ENCODE data around the gene RNF180.

DNA sequence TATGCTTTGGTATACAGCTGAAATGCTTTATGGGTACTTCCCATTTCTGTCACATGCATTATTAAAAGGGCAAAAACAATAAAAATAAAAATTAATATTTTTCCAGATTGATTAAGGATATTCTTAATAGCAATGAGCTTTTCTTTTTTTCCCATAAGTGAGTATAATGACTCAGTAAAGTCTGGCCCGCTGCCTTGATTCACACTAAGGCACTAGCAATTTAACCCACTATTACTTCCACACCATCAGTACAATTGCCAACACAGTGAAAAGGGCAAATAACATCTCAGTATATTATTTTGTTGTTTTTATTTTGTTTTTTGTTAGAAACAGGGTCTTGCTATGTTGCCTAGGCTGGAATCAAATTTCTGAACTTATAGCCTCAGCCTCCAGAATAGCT, 150.1 kb downstream of the RNF180 start:
- TF ChIP-seq, protein P1, sequence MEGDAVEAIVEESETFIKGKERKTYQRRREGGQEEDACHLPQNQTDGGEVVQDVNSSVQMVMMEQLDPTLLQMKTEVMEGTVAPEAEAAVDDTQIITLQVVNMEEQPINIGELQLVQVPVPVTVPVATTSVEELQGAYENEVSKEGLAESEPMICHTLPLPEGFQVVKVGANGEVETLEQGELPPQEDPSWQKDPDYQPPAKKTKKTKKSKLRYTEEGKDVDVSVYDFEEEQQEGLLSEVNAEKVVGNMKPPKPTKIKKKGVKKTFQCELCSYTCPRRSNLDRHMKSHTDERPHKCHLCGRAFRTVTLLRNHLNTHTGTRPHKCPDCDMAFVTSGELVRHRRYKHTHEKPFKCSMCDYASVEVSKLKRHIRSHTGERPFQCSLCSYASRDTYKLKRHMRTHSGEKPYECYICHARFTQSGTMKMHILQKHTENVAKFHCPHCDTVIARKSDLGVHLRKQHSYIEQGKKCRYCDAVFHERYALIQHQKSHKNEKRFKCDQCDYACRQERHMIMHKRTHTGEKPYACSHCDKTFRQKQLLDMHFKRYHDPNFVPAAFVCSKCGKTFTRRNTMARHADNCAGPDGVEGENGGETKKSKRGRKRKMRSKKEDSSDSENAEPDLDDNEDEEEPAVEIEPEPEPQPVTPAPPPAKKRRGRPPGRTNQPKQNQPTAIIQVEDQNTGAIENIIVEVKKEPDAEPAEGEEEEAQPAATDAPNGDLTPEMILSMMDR (IDR thresholded peaks at IDR 0.05) = no peak
- no peak for TF ChIP-seq POLR2A (IDR thresholded peaks at IDR 0.05)
